Measurements from ENCODE around the gene KRTAP4-5.
"Not testable (repeated sequence)": the region's sequence is repeated elsewhere in the genome, so short reads cannot be mapped to it uniquely, and the experiment has no call there.

KRTAP4-5 gene

GRCh38 chr17:41149652-41149985 is at the start of gene KRTAP4-5:
KRTAP4-5 (minus strand) TSS chr17:41149825; CDS start chr17:41149767, 58 bp downstream.
- no peak for DNase-seq

DNA sequence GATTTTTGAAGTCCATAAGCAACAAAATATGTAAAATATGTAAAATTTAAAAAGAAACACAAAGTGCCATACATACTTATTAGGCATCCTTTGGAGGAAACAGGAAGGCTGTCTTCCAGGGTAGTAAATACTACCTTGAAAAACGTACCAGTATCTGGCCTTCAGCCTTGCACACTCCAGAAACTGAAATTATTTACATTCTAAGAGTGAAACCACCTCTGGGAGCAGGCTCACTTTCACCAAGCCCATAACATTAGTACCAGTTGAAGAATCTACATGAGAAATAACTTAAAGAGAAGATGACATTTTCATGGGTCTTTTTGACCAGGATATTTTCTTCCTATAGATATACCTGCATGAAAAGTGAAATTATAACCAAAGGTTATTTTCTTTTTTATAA is 46.4 kb upstream of the KRTAP4-5 start:
- no peak for DNase-seq

DNA sequence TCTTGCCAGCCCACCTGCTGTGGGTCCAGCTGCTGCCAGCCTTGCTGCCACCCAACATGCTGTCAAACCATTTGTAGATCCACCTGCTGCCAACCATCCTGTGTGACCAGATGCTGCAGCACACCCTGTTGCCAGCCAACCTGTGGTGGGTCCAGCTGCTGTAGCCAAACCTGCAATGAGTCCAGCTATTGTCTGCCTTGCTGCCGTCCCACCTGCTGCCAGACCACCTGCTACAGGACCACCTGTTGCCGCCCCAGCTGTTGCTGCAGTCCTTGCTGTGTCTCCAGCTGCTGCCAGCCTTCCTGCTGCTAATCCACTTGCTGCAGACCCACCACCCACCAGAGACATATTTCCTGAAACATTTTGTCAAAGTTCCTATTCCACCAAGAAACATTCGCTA is 40.7 kb upstream of the KRTAP4-5 start:
- DNase-seq = no peak

- DNase-seq = not testable (repeated sequence)
Observed at GRCh38 chr17:41189837-41190318, 40.3 kb upstream of the KRTAP4-5 start, which contains the start of gene KRTAP9-1. KRTAP9-1 (plus strand) TSS chr17:41189887; CDS start chr17:41189887, 0 bp downstream.

DNA sequence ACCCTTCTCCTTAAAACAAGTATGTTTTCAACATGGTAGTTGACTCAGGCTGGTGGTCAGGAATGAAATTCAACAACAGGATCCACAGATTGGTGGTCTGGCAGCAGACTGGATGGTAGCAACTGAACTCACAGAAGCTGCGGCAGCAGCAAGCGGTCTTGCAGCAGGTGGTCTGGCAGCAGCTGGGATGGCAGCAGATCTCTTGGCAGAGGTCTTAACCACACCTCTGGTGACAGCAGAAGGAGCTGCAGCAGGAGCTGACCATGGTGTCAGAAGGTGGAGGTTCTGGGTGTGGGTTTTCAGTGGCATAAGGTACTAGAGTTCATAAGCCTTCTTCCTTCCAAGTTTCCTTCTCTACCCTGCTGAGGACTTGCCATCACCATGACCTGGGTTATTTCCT is 37.2 kb upstream of the KRTAP4-5 start:
- no peak for DNase-seq

GRCh38 chr17:41185001-41185400 is 35.4 kb upstream of the KRTAP4-5 start:
- no peak for DNase-seq

DNA sequence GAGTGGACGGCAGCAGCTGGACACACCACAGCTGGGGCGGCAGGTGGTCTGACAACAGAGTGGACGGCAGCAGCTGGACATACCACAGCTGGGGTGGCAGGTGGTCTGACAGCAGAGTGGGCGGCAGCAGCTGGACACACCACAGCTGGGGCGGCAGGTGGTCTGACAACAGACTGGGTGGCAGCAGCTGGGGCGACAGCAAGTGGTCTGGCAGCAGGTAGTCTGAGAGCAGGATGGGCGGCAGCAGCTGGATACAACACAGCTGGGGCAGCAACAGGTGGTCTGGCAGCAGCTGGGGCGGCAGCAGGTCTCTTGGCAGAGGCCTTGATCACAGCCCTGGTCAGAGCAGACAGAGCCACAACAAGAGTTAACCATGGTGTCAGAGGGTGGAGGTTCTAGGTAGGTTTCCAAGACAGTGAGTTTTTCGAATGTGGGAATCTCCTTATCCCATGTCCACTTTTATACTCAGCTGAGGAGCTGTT is 34.9 kb upstream of the KRTAP4-5 start, which contains the start of gene KRTAP4-1:
KRTAP4-1 (minus strand) TSS at position 432 of the 482 bp plus-strand sequence; CDS start at position 375, 57 bp downstream.
- no peak for DNase-seq

GRCh38 chr17:41178843-41179616 is 29.4 kb upstream of the KRTAP4-5 start:
- DNase-seq = no peak

GRCh38 chr17:41178341-41178740 is 28.7 kb upstream of the KRTAP4-5 start:
- no peak for DNase-seq

DNA sequence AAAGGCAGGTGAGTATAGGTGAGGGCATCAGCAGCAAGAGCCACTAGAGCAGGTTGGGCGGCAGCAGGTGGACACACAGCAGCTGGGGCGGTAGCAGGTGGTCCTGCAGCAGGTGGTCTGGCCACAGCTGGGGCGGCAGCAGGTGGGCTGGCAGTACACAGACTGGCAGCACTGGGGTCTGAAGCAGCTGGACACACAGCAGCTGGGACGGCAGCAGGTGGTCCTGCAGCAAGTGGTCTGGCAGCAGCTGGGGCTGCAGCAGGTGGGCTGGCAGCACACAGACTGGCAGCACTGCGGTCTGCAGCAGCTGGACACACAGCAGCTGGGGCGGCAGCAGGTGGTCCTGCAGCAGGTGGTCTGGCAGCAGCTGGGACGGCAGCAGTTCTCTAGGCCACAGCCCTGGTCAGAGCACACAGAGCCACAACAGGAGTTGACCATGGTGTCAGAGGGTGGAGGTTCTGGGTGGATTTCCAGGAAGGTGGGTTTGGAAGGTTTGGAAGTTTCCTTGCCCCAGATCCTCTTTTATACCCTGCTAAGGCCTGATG is 28.2 kb upstream of the KRTAP4-5 start, which contains the start of gene KRTAP4-2:
KRTAP4-2 (minus strand) TSS at position 495 of the 545 bp plus-strand sequence; CDS start at position 438, 57 bp downstream.
- no peak for DNase-seq

DNA sequence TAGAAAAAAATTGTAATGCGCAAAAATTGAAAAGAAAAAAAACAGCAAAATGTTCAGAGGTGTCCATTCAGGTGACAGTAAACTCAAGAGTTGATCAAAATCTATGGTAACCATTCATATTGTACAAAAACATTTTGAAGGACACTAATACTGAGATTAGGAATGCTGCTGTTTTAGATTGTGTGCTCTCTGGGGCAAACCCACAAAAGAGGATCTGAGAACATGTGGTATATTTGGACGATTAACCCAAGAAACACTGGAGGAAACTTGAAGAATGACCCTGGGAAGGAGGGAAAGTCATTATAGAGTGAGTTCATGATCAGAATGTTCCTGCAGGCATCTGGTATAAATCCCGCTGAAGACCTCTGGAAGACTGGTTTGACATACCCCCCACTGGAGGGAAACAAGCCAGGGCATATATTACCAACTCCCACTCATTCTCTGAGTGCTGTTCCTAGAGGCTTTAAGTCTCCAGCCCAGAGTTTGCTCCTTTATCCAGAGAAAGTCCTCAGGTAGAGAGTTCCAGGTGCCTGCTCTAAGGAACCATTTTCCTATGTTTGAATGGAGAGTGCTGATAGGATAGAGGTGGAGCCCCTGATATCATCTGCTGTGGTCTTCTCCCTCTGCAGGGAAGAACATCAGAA is 27.2 kb upstream of the KRTAP4-5 start:
- no peak for DNase-seq

DNA sequence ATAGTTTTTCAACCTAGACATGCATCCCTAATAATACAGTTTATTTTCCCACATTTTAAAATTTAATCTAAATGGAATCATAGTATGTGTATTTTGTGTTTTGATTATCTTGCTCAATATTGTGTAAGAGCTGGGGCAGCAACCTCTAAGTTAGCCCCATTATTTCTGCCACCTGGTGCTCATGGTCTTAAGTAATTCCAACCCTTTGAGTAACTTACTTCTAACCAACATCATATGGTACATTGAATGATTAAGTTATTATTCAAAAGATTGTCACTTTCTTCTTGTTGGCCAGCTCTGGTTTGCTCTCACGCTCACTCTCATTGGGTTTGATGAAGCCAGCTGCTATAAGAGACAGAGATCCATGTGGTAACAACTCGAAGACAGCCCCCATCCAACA is 22.3 kb upstream of the KRTAP4-5 start:
- no peak for DNase-seq

GRCh38 chr17:41168121-41168520 is 18.5 kb upstream of the KRTAP4-5 start, which contains the start of gene KRTAP4-3:
KRTAP4-3 (minus strand) TSS chr17:41168221; CDS start chr17:41168172, 49 bp downstream.
- DNase-seq = no peak

DNA sequence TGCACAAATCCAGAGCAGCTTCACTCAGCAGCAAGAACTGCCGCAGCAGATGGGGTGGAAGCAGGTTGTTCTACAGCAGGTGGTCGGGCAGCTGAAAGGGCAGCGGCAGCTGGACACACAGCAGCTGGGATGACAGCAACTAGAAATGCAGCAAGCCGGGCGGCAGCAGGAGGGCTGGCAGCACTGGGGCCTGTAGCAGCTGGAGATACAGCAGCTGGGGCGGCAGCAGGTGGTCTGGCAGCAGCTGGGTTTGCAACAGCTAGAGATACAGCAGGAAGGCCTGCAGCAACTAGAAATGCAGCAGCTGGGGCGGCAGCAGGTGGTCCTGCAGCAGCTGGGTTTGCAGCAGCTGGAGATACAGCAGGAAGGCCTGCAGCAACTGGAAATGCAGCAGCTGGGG is 17.9 kb upstream of the KRTAP4-5 start:
- DNase-seq = no peak

DNA sequence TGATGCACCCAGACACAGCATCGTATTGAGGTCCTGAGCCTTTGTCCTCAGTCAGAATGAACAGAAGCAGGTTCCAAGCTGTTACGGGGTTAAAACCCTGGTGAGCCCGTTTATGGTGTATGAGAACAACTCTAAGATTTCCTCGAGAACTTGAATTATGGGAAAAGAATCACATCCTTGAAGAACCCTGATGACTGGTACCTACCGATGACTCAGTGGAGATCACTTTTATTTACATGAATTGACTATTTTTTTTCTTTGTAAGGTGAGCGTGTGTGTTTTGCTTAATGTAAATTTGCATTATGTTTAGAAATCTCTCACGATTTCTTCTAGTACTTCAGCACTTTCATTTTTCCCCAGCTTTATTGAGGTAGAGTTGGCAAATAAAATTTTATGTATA is 14.2 kb upstream of the KRTAP4-5 start:
- DNase-seq = no peak

GRCh38 chr17:41160648-41161047 is 11.0 kb upstream of the KRTAP4-5 start, which contains the start of gene KRTAP4-4:
KRTAP4-4 (minus strand) TSS chr17:41160748; CDS start chr17:41160691, 57 bp downstream.
- DNase-seq = no peak

- not testable (repeated sequence) for DNase-seq
Observed at GRCh38 chr17:41160190-41160589, 10.6 kb upstream of the KRTAP4-5 start.

- DNase-seq = no peak
Observed at GRCh38 chr17:41153856-41154255, 4.2 kb upstream of the KRTAP4-5 start.

DNA sequence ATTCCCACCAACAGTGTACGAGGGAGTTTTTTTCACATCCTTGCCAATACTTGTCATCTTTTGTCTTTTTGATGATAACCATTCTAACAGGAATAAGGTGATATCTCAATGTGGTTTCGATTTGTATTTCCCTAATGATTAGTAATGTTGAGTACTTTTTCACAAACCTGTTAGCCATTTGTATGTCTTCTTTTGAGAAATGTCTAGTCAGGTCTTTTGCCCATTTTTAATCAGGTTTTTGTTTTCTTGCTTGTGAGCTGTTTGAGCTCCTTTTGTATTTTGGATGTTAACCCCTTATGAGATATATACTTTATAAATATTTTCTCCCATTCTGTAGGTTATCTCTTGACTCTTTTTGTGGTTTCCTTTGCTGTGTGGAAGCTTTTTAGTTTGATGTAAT is 1.9 kb upstream of the KRTAP4-5 start:
- DNase-seq = no peak

DNA sequence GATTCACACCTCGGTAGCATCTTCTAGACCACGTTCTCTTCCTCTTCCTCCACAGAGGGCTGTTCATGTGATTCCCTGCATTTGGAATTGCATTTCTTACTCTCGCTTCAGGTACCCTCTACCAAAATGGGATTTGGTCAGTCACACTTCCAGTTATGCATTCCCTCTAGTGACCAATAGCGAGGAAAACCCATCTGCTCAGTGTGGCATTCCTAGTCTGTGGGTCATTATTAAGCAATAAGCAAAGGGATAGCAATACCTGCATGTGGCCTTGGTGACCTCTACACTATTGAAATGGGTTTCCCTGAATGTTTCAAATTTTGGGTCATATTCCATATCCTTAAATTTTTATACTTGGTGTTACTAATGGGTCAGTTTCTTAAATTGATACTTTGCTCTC is 401 bp upstream of the KRTAP4-5 start:
- no peak for DNase-seq

- not testable (repeated sequence) for DNase-seq
Observed at GRCh38 chr17:41148971-41149651, 514 bp downstream of the KRTAP4-5 start.

DNA sequence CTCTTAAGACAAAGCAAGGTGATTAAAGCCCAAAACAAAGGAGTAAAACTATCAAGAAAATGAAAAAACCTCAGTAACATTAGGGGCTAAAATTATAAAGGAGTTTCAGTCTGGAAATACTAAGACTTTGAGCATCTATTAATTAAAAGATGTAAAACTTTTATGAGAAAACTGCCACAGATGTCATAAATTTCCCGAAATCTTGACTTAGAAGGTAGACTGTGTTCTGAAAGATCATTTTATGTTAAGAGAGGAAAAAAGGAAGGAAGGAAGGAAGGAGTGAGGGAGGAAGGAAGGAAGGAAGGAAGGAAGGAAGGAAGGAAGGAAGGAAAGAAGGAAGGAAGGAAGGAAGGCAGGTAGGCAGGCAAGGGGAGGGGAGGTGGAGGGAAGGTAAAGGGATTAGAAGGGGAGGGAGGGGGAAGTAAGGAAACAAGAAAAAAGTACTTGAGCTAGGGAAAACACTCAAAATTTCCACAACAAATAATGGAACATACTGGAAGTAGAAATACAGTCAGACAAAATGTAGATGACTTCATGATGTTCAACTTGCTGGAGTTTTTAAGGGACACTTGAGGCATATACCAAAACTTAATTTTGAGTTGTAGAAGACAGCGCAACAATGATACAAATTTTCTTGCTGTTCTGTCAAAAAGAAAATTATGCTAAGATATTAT is 2.0 kb downstream of the KRTAP4-5 start:
- DNase-seq = no peak
